ENCODE results near the gene SKAP1. TPM values are rescaled to one million over a fixed set of nuclear protein-coding genes. Genes with fewer than 3 reads are reported as not detected.
"Not testable (repeated sequence)": the region's sequence is repeated elsewhere in the genome, so short reads cannot be mapped to it uniquely, and the experiment has no call there.

SKAP1 gene
- total RNA-seq, 1 donor from 2014 or later = 1.1 TPM

GRCh38 chr17:48413613-48414405, 16.2 kb downstream of the SKAP1 start:
- no peak for DNase-seq (ENCODE audit: low spot score)

DNA sequence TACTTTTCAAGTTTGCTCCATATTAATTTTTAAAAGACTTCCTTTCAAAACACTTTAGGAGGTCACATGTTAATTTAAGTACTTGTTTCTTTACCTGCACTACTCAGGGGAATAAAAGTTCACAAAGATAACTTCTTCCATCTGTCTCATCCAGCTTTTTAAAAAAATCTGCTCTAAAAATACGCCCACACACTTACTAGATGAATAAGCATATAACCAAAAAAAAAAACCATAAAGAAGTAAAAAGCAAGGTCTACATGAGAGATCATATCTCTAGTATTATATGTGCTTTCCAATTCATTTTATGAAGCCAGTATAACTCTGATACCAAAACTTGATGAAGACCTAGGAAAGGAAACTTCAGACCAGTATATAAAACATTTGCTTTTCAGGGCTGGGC, 17.2 kb downstream of the SKAP1 start:
- DNase-seq (ENCODE audit: low spot score) = no peak

DNA sequence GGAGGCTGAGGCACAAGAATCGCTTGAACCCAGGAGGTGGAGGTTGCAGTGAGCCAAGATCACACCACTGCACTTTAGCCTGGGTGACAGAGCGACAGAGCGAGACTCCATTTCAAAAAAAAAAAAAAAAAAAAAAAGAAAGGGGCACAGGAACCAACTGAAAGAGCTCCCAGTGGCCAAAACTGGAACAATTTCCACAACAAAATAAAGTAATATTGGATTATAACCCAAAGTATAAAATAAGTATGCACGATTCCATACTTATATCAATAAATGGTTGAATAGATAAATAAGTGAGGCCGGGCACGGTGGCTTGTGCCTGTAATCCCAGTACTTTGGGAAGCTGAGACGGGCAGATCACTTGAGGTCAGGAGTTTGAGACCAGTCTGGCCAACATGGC, 19.2 kb downstream of the SKAP1 start:
- not testable (repeated sequence) for DNase-seq (ENCODE audit: low spot score)

DNA sequence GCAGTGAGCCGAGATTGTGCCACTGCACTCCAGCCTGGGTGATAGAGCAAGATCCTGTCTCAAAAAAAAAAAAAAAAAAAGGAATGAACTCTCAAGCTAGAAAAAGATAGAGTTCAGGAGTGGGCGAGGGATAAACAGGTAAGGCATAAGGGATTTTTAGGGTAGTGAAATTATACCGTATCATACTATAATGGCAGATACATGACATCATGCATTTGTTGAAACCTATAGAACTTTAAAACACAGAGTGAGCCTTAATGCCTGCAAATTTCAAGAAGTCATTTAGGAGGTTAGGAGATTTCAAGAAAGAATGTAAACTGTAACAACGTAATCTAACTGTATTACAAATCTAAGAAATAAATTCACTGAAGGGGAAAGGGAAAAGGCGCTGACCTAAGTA, 20.4 kb downstream of the SKAP1 start:
- DNase-seq (ENCODE audit: low spot score) = no peak

GRCh38 chr17:48406936-48407567, 23.0 kb downstream of the SKAP1 start:
- DNase-seq (ENCODE audit: low spot score) = no peak

DNA sequence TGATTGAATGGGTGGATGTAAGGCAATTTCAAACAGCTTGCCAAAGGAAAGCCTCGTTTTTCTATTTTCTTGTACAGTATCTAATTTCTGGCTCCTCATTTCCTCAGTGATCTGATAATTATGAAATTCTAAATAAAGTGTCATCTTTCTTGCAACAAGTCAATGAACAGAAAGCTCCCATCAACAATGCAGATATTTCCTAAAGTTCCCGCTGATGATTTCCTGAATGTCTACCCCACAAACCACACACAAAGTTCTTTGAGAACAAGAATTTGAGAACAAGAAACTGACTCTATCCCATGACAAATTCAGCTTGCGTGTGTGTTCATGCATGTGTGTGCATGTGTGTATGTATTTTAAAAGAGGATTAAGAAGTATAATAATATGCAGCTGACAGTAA, 35.2 kb downstream of the SKAP1 start:
- no peak for DNase-seq (ENCODE audit: low spot score)

GRCh38 chr17:48393283-48393682, 36.7 kb downstream of the SKAP1 start:
- DNase-seq (ENCODE audit: low spot score) = no peak

- no peak for DNase-seq (ENCODE audit: low spot score)
These were observed 37.2 kb downstream of the SKAP1 start for GRCh38 chr17:48392857-48393256.

- no peak for DNase-seq (ENCODE audit: low spot score)
These were observed 38.6 kb downstream of the SKAP1 start for GRCh38 chr17:48391444-48391843.

- DNase-seq (ENCODE audit: low spot score) = no peak
These were observed 40.1 kb downstream of the SKAP1 start for GRCh38 chr17:48389903-48390302.

DNA sequence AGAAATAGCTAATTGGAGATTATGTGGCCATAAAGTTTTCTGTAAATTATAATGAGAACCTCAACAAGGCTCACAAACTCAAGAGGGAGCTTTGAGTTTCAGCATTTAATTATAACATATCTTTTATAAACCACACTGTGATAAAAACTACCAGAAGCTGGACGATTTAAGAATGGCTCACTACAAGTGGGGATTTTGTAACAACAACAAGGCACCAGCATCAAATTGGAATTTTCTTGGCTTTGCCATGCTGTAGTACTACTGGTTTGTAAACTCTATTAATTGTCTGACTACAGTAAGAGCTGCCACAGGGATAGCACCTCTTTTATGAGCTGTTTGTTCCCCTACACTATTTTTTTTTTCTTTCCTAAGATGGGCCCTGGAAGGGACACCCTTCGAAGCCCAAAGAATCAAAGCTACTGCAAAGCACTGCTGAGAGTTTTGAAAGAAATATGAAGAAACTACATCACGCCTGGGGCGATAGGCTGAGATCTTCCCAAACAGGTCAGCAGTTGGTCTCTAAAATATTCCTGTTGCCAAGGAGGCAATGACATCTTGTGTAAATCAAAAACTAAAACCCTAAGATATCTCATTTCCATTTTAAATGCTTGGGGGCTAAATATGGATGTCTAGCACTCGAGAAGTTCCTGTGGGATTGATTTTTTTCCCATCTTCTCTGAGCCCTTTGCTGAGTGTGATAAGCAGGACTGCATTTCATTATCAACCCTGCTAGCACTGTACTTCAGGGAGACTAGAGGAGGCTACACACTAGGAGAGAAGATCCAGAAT, 40.9 kb downstream of the SKAP1 start:
- DNase-seq (ENCODE audit: low spot score) = no peak

DNA sequence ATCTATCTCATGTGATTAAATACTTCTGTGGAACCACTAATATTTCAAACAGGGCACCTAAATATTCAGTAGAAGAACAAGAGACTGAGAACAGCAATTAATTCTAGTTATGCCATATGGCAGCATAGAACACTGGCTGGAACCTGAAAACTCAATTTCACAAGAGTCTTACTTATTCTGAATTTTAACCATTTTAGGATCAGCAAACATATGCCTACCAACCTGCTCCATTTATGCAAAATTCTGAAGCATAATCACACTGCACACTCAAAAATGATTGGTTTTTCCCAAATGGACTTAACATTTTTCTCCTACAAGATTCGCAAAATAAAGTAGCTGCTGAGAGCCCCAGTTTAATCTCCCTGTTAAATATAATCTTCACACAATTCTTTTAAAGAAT, 43.2 kb downstream of the SKAP1 start:
- no peak for DNase-seq (ENCODE audit: low spot score)

GRCh38 chr17:48385319-48385718, 44.7 kb downstream of the SKAP1 start:
- DNase-seq (ENCODE audit: low spot score) = no peak

DNA sequence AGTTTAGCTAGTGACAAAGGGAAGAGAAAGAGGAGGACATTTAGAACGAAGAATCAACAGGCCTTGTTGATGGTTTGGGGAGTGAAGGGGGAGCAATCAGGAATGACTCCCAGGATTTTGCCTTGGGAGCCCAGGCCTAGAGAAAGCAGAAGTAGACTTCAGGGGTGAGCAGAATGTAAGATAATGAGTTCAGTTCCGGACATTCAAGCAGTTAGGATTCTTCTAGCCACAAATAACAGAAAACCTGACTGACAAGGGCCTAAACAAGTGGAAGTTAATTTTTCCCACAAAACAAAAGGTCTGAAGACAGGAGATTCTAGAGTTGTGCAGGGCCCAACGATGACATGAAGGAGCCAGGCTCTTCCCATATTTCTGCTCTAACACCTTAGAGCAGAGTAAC, 45.9 kb downstream of the SKAP1 start:
- DNase-seq (ENCODE audit: low spot score) = no peak

- DNase-seq (ENCODE audit: low spot score) = no peak
These were observed 47.0 kb downstream of the SKAP1 start for GRCh38 chr17:48382989-48383388.

- no peak for DNase-seq (ENCODE audit: low spot score)
These were observed 51.2 kb downstream of the SKAP1 start for GRCh38 chr17:48378708-48379392.

DNA sequence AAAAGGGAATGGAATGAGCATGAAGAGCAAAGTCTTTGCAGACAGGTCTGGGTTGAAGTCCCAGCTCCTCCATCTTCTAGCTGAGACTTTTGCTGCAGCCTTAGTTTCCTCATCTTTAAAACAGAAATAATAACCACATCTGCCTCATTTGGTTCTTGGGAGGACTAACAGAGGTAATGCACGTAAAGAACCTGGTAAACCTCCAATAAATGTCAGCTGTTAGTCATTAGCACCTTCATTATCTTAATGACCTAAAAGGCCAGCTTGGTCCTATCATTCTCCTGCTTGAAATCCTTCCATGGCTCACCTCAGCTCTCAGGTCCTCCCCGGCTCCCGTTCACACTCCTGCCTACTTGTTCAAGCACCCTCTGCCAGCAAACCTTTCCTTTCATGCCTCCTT, 51.8 kb downstream of the SKAP1 start:
- no peak for DNase-seq (ENCODE audit: low spot score)

DNA sequence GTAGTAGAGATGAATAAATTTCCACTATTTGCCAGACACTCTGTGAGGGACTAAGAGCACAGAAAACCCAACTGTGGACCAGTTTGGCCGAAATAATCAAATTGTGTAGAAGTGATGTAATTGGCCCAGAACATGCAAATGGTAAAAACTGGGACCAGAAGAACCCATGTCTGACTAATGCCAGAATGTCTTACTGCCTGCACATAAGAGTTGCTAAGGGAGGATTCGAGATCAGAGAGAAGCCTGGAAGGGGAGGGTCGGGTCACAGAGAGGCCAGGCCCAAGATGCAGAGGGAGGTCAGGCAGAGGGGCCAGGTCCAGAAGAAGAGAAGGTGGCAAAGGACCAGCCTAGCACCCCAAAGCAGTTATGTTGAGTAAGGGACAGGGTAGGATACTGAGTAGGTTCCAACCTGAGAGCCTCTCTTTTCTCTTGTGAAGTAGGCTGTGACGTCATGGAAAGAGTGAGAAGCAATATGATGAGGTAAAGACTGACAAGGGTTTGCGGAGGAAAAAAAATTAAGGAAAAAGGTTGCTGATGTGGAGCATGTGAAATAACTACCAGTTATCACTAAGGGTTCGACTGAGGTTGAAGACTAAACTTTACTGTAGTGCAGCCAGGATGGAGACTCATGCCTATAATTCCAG, 53.2 kb downstream of the SKAP1 start:
- no peak for DNase-seq (ENCODE audit: low spot score)

GRCh38 chr17:48375356-48375755, 54.7 kb downstream of the SKAP1 start:
- no peak for DNase-seq (ENCODE audit: low spot score)

- DNase-seq (ENCODE audit: low spot score) = no peak
These were observed 55.3 kb downstream of the SKAP1 start for GRCh38 chr17:48374650-48375230.

DNA sequence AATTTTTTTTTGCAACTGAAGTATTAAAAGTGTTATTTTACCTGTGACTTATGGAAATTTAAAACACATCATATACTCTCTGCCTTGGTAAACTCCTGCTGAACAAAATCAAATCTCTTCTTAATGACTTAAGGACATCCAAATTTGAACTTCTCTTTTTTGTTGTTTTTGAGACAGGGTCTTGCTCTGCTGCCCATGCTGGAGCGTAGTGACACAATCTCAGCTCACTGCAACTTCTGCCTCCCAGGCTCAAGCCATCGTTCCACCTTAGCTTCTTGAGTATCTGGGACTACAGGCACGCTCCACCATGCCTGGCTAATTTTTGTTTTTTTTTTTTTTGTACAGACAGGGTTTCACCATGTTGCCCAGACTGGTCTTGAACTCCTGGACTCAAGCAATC, 56.1 kb downstream of the SKAP1 start:
- no peak for DNase-seq (ENCODE audit: low spot score)

All from mesenteric fat pad (tissue), 1 donor.